ENCODE data around the gene TBC1D12. TPM values are rescaled to one million over a fixed set of nuclear protein-coding genes. Genes with fewer than 3 reads are reported as not detected.
A peak's percentile ranks its signal among the peaks of the same experiment; 100 is the strongest.

The TBC1D12 gene
- total RNA-seq: 10 to 100 TPM; 16.3 to 24.4 (median 19.1) TPM
- polyA plus RNA-seq: 10 to 100 TPM in 2 of 3 donors, 1 to 10 TPM in 1; 5.5 to 13.2 (median 10.8) TPM

- Histone ChIP-seq H3K4me3 (peak within 1 kb of the TSS; percentile 61 to 91 (median 81)), H3K4me1 (peaks cover 0 to 19% (median 14%) of the 10 kb centered on the region in 4 donors), H3K27ac (peak within 1 kb of the TSS; percentile 85 to 98 (median 96)), H3K27me3 (no peaks in the 10 kb centered on the region), H3K36me3 (no peaks in the 10 kb centered on the region), H3K9me3 (no peaks in the 10 kb centered on the region)
- intact Hi-C loops (cut with DNase I): loop anchor here (2.0 kb wide), 2 partner anchors 40 to 42 kb away; partner anchors contain the start of gene NOC3L
- 1% methylated on average over 56 of the region's 56 CpGs for WGBS, 2 donors
- TF ChIP-seq POLR2AphosphoS5 (IDR thresholded peaks at IDR 0.05) (peak; percentile 79 to 90 (median 86)), POLR2A (IDR thresholded peaks at IDR 0.05) (peak; percentile 38 to 64), CTCF (IDR thresholded peaks at IDR 0.05) (no peak), EP300 (IDR thresholded peaks at IDR 0.05) (no peak)
- peak; percentile 98 for DNase-seq
Measured at GRCh38 chr10:94402204-94402842, at the start of gene TBC1D12. Gene TBC1D12 (plus strand): TSS chr10:94402541. CDS start chr10:94402614, 73 bp downstream.

GRCh38 chr10:94353336-94353735 is 49.0 kb upstream of the TBC1D12 start:
- no peak for DNase-seq
- no peaks in the 10 kb centered on the region for H3K4me1 ChIP-seq
- peaks cover 5 to 85% (median 10%) of the 10 kb centered on the region in 4 donors for H3K36me3 ChIP-seq
- no peak overlapping the region for H3K4me3 ChIP-seq
- no peak for TF ChIP-seq POLR2A (IDR thresholded peaks at IDR 0.05)
- no peak for TF ChIP-seq CTCF (IDR thresholded peaks at IDR 0.05)
- no peak for TF ChIP-seq POLR2AphosphoS5 (IDR thresholded peaks at IDR 0.05)
- TF ChIP-seq EP300 (IDR thresholded peaks at IDR 0.05): no peak
- no peak overlapping the region for H3K27ac ChIP-seq
- intact Hi-C loops (cut with DNase I): no loop called here
- no peaks in the 10 kb centered on the region for H3K27me3 ChIP-seq
- no peaks in the 10 kb centered on the region for H3K9me3 ChIP-seq
- 97 to 98% methylated on average over 3 of the region's 3 CpGs for WGBS, 2 donors

- H3K4me3 ChIP-seq: no peak overlapping the region
- H3K36me3 ChIP-seq: peaks cover 0 to 69% (median 7%) of the 10 kb centered on the region in 4 donors
- H3K27me3 ChIP-seq: no peaks in the 10 kb centered on the region
- H3K9me3 ChIP-seq: no peaks in the 10 kb centered on the region
- no peak for TF ChIP-seq POLR2AphosphoS5 (IDR thresholded peaks at IDR 0.05)
- no peak for TF ChIP-seq EP300 (IDR thresholded peaks at IDR 0.05)
- TF ChIP-seq POLR2A (IDR thresholded peaks at IDR 0.05): no peak
- TF ChIP-seq CTCF (IDR thresholded peaks at IDR 0.05): no peak
- peaks cover 0 to 3% (median 3%) of the 10 kb centered on the region in 4 donors for H3K4me1 ChIP-seq
- no peak for DNase-seq
- no peak overlapping the region for H3K27ac ChIP-seq
- intact Hi-C loops (cut with DNase I): no loop called here
- WGBS, 2 donors: 95 to 97% methylated on average over 2 of the region's 2 CpGs
Measured at GRCh38 chr10:94355841-94356240, 46.5 kb upstream of the TBC1D12 start.

GRCh38 chr10:94357193-94357592 is 45.1 kb upstream of the TBC1D12 start:
- intact Hi-C loops (cut with DNase I): no loop called here
- no peak overlapping the region for H3K4me3 ChIP-seq
- H3K27ac ChIP-seq: no peak overlapping the region
- H3K27me3 ChIP-seq: no peaks in the 10 kb centered on the region
- no peaks in the 10 kb centered on the region for H3K9me3 ChIP-seq
- DNase-seq: no peak
- H3K4me1 ChIP-seq: peaks cover 0 to 16% (median 15%) of the 10 kb centered on the region in 4 donors
- no peak for TF ChIP-seq EP300 (IDR thresholded peaks at IDR 0.05)
- no peak for TF ChIP-seq POLR2AphosphoS5 (IDR thresholded peaks at IDR 0.05)
- no peak for TF ChIP-seq CTCF (IDR thresholded peaks at IDR 0.05)
- no peak for TF ChIP-seq POLR2A (IDR thresholded peaks at IDR 0.05)
- peaks cover 0 to 55% (median 7%) of the 10 kb centered on the region in 4 donors for H3K36me3 ChIP-seq
- 83 to 93% methylated on average over 3 of the region's 3 CpGs for WGBS, 2 donors
